ENCODE results near the gene MCFD2. TPM values are rescaled to one million over a fixed set of nuclear protein-coding genes. Genes with fewer than 3 reads are reported as not detected.

MCFD2 gene
- total RNA-seq, 2 experiments from 2014 or later = 48.3 to 52.6 TPM

DNA sequence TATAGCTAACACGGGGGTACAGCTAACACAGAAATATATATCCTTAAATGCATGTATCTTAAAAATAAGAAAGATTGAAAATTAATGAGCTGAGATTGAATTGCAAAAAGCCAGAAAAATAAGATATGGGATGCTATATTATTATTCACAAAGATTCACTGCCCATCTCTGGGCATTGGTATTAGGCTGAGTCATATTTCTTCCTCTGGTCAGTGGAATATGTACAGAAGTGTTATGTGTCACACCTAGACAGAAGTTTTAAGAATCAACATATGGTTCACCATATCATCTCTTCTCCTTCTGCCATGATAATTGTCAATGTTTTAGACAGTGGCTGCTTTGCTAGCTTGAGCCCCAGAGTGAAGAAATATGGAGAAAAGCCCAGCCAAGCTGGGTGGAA lies 14.0 kb upstream of the MCFD2 start:
- peaks cover 13% of the 10 kb centered on the region for H3K9me3 Mint-ChIP-seq
- POLR2A ChIA-PET = no interaction called here
- no peak overlapping the region for H3K4me3 Mint-ChIP-seq
- CTCF ChIA-PET = interaction anchor here (0.6 to 3.6 kb wide), 4 partner anchors 9 to 685 kb away, joined by 3 to 13 read pairs (median 4); no protein-coding TSS in a partner anchor
- peaks cover 8% of the 10 kb centered on the region for H3K4me1 Mint-ChIP-seq
- peaks cover 25% of the 10 kb centered on the region for H3K36me3 Mint-ChIP-seq (ENCODE audit: low read depth)
- DNase-seq = no peak
- no peaks in the 10 kb centered on the region for H3K27me3 Mint-ChIP-seq
- no peak overlapping the region for H3K27ac Mint-ChIP-seq

DNA sequence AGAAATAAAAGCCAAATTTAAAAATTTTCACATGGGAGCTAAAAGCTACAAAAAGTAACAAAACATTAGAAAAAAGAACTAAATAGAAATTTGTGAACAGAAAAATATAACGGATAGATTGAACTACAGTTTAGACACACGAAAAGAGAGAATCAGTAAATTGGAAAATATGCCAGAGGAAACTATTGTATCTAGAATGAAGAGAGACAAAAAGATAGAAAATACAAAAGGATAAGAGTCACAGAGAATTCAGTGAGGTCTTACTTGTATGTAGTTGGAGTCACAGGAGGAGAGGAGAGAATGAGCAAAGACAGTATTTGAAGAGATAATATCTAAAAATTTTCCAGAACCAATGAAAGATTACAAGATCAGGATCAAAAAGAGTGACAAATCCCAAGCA lies 11.3 kb upstream of the MCFD2 start:
- peaks cover 14% of the 10 kb centered on the region for H3K4me1 Mint-ChIP-seq
- no peak for DNase-seq
- H3K27me3 Mint-ChIP-seq = no peaks in the 10 kb centered on the region
- peaks cover 22% of the 10 kb centered on the region for H3K36me3 Mint-ChIP-seq (ENCODE audit: low read depth)
- H3K9me3 Mint-ChIP-seq = peaks cover 13% of the 10 kb centered on the region
- ChIA-PET POLR2A (no interaction called here), CTCF (interaction anchor here (0.6 to 2.4 kb wide), 6 partner anchors 10 to 373 kb away, joined by 3 to 11 read pairs (median 4); no protein-coding TSS in a partner anchor)
- no peak overlapping the region for H3K4me3 Mint-ChIP-seq
- no peak overlapping the region for H3K27ac Mint-ChIP-seq

DNA sequence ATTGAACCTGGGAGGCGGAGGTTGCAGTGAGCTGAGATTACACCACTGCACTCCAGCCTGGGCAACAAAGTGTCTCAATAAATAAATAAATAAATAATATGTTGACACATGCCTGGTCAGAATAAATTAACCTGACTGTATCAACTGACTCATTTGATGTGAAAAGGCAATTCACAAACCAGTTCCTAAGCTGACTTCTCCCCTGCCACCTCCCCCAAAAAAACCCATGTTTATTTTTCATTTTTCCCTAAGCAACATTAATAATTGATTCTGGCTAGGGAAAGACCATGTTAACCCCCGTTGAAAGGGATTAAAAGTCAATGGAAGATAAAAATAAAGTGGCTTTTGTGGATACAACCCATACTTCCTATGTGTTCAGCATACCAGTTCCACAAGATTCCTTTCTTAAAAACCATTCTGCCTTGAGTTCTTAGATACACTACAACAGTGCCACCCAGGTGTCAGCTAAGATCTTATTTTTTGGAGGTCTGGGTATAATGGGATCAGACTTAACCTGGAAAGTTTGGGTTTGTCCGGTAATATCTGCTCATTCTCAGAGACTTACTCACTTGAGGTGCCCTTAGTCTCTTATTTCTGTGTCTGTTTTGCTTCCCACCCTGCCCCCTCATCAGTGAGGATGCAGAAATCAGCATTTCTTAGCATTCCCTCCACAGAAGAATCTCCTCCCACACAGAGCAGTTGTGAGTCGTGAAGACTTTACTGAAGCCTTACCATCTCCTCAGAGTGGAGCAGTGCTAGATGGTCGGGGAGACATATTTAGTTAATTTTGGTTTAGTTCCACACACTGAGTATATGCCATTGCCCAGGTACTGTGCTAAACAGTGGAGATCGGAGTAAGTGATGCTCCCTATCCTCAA lies 10.1 kb upstream of the MCFD2 start:
- ChIA-PET CTCF (interaction anchor here (1.9 kb wide), 1 partner anchor 9 kb away, joined by 9 read pairs; the partner anchor contains the start of gene MCFD2), POLR2A (no interaction called here)
- H3K27ac Mint-ChIP-seq = no peak overlapping the region
- no peak overlapping the region for H3K4me3 Mint-ChIP-seq
- DNase-seq = no peak
- H3K9me3 Mint-ChIP-seq = peaks cover 13% of the 10 kb centered on the region
- no peaks in the 10 kb centered on the region for H3K27me3 Mint-ChIP-seq
- H3K36me3 Mint-ChIP-seq (ENCODE audit: low read depth) = peaks cover 27% of the 10 kb centered on the region
- peaks cover 22% of the 10 kb centered on the region for H3K4me1 Mint-ChIP-seq

DNA sequence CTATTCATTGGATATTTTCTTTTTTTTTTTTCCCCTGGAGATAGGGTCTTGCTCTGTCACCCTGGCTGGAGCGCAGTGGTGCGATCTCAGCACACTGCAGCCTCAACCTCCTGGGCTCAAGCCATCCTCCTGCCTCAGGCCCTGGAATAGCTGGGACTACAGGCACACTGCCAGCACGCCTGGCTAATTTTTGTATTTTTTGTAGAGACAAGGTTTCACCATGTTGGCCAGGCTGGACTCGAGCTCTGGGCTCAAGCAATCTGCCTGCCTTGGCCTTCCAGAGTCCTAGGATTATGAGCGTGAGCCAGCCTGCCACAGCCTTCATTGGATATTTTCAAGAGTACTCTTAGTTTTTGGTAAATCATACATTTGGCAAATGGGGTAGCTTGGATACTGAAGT lies 9.0 kb upstream of the MCFD2 start:
- no peaks in the 10 kb centered on the region for H3K27me3 Mint-ChIP-seq
- POLR2A ChIA-PET = no interaction called here
- DNase-seq = no peak
- peaks cover 24% of the 10 kb centered on the region for H3K36me3 Mint-ChIP-seq (ENCODE audit: low read depth)
- H3K27ac Mint-ChIP-seq = no peak overlapping the region
- peaks cover 13% of the 10 kb centered on the region for H3K9me3 Mint-ChIP-seq
- no peak overlapping the region for H3K4me3 Mint-ChIP-seq
- peaks cover 23% of the 10 kb centered on the region for H3K4me1 Mint-ChIP-seq
- CTCF ChIA-PET = interaction anchor here (0.6 to 1.9 kb wide), 2 partner anchors 8 to 56 kb away, joined by 3 to 9 read pairs; partner anchors contain the start of gene MCFD2

DNA sequence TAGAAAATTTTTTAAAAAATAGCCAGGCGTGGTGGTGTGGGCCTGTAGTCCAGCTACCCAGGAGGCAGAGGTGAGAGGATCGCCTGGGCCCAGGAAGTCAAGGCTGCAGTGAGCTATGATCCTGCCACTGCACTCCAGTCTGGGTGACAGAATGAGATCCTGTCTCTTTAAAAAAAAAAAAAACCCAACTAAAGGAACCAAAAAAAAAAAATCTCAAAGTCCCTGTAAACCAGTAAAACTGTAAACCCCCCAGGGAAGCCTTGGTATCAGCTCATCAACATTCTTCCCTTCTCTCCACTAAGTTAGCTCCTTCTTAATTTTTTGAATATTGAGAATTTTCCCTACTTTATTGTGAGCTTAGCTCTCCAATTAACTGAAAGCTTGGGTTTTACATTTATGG lies 8.4 kb upstream of the MCFD2 start:
- Mint-ChIP-seq H3K36me3 (ENCODE audit: low read depth) (peaks cover 24% of the 10 kb centered on the region), H3K27ac (no peak overlapping the region), H3K27me3 (no peaks in the 10 kb centered on the region), H3K4me1 (peaks cover 23% of the 10 kb centered on the region), H3K9me3 (peaks cover 13% of the 10 kb centered on the region), H3K4me3 (no peak overlapping the region)
- ChIA-PET CTCF (interaction anchor here (0.6 to 1.9 kb wide), 3 partner anchors 8 to 289 kb away, joined by 3 to 9 read pairs (median 3); partner anchors contain the start of gene MCFD2), POLR2A (no interaction called here)
- DNase-seq = no peak

DNA sequence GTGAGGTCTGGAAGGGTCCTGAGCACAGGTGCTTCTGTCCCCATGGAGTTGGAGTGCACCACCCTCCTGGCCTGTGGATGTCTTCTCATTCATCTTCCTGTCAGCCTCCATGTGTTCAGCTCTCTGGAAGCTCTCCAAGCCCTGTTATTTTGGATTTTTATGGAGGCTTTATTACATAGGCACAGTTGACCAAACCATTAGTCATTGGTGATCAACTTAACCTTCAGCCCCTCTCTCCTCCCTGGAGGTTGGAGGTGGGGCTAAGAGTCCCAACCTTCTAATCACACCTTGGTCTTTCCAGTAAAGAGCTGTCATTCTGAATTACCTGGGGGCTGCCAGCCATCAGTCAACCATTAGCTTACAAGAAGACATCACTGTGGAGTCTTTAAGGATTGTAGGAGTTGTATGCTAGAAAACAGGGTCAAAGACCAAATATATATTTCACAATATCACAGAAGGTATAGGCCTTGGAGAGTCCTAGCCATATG lies 7.5 kb upstream of the MCFD2 start:
- ChIA-PET CTCF (interaction anchor here (0.6 kb wide), 1 partner anchor 176 kb away, joined by 3 read pairs; no protein-coding TSS in a partner anchor), POLR2A (no interaction called here)
- peaks cover 31% of the 10 kb centered on the region for H3K4me1 Mint-ChIP-seq

DNA sequence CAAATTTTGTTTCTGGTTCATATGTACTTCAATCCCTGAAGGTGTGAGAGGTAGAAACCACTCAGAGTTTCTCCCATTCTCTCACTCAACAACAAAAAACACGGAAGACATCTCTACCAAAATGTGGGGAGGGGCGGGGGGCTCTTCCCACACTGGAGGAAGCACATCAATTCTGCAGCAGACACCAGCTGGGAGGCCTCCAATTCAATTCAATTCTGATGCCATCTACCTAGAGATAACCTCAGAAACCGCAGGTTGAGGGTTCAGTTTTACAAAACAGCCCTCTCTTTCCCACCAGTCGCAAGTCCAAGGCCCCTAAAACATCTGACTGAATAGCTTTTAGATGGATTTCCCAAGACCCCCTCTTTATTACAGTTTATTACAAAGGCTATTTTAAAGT lies 7.0 kb upstream of the MCFD2 start:
- Mint-ChIP-seq H3K36me3 (ENCODE audit: low read depth) (peaks cover 20% of the 10 kb centered on the region), H3K4me1 (peaks cover 36% of the 10 kb centered on the region)

More for the DNA sequence above, 7.5 kb upstream of the MCFD2 start:
- Mint-ChIP-seq H3K36me3 (ENCODE audit: low read depth) (peaks cover 21% of the 10 kb centered on the region), H3K27me3 (no peaks in the 10 kb centered on the region), H3K27ac (peak overlapping the region; percentile 34), H3K4me3 (no peak overlapping the region), H3K9me3 (peaks cover 13% of the 10 kb centered on the region)
- no peak for DNase-seq

DNA sequence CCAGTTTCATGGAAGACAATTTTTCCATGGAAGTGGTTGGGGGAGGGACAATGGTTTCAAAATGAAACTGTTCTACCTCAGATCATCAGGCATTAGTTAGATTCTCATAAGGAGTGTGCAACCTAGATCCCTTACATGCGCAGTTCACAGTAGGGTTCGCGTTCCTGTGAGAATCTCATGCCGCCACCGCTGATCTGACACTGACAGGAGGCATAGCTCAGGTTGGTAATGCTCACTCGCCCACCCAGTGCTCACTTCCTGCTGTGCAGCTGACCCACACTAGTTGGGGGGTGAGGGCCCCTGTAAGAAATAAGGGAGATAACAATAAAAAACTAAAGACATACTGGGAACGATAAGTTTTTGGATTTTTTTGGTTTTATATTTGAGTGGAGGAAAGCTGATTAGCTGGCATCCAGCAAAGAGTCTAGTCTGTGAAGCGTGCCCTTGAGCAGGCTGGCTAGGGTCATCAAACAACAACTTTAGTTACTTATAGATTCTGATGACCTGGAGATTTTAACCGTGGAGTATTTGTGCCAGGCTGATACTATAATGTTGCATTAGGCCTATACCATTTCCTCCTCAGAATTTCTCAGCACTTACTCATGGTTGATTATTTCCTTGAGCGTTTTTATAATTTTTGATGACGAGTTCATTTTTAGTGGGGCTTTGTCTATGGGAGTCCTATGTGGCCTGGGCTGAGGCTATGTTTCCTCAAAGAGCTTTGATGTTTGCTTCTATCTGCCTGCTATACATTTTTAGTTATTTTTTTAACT lies 6.3 kb upstream of the MCFD2 start:
- peaks cover 17% of the 10 kb centered on the region for H3K36me3 Mint-ChIP-seq (ENCODE audit: low read depth)
- H3K4me1 Mint-ChIP-seq = peaks cover 43% of the 10 kb centered on the region
- peak overlapping the region; percentile 34 for H3K27ac Mint-ChIP-seq
- ChIA-PET POLR2A (no interaction called here), CTCF (interaction anchor here (0.6 kb wide), 1 partner anchor 11 kb away, joined by 3 read pairs; no protein-coding TSS in a partner anchor)
- H3K4me3 Mint-ChIP-seq = no peak overlapping the region
- no peaks in the 10 kb centered on the region for H3K27me3 Mint-ChIP-seq
- peaks cover 11% of the 10 kb centered on the region for H3K9me3 Mint-ChIP-seq
- DNase-seq = no peak

More for the DNA sequence above, 7.0 kb upstream of the MCFD2 start:
- DNase-seq = no peak
- no peaks in the 10 kb centered on the region for H3K27me3 Mint-ChIP-seq
- H3K9me3 Mint-ChIP-seq = peaks cover 13% of the 10 kb centered on the region
- peak overlapping the region; percentile 34 for H3K27ac Mint-ChIP-seq
- H3K4me3 Mint-ChIP-seq = no peak overlapping the region
- ChIA-PET CTCF (interaction anchor here (0.6 kb wide), 1 partner anchor 176 kb away, joined by 3 read pairs; no protein-coding TSS in a partner anchor), POLR2A (no interaction called here)

DNA sequence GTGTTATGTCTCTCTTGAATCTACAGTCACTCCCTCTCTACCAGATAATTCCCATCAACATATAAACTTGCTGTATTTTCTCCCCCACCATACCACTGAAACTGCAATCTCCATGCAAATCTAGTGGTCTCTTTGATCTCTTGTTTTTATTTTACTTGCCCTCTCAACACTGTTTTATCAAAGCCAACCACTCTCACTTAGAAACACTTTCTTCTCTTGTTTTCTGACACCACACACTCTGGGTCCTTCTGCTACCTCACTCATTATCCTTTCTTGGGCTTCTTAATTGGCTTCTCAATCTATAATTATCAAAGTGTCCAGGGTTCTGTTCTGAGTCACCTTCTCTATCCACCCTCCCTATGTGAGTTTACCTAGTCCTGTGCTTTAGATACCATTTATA lies 2.0 kb upstream of the MCFD2 start:
- H3K9me3 Mint-ChIP-seq = no peaks in the 10 kb centered on the region
- DNase-seq = peak; percentile 21
- peak overlapping the region; percentile 82 for H3K4me3 Mint-ChIP-seq
- peak overlapping the region; percentile 3 for H3K27ac Mint-ChIP-seq
- ChIA-PET CTCF (interaction anchor here (3.4 kb wide), 1 partner anchor 12 kb away, joined by 13 read pairs; no protein-coding TSS in a partner anchor), POLR2A (no interaction called here)
- peaks cover 66% of the 10 kb centered on the region for H3K4me1 Mint-ChIP-seq
- H3K27me3 Mint-ChIP-seq = no peaks in the 10 kb centered on the region
- H3K36me3 Mint-ChIP-seq (ENCODE audit: low read depth) = peaks cover 15% of the 10 kb centered on the region

DNA sequence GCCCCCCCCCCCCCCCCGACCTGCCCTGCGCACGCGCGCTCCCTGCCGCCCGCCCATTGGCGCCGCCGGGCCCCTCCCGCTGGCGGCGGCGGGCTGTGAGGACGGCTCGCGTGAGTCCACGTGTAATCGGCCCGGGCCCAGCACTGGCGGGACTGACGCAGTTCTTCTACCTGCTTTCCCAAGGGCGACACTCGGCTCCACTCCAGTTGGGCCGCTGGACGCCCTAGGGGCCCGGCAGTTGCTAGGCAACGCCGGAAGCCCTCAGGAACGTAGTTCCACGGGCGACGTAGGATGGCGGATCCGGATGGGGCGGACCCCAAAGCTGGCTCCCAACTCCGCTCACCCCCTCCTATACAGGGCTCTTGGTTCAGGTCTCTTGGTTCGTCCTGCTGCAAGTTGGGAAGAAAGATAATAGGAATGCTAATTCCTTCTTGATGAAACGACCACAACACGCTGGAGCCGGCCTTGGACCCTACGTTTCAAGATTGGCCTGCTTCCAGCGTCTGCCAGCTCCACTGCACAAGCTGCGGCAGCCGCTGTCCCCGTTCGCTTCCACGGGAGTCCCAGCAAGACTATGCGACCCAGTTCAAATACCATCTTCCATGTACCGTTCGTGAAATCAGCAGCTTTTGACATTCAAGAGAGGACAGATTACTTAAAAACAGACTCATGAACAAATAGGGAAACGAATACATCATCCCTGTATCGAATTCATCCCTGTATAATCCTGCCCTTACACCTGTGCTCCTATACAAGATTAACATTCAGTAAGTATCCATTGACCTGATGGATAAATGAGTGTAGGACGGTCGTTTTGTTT lies 415 bp upstream of the MCFD2 start:
- Mint-ChIP-seq H3K4me1 (peaks cover 53% of the 10 kb centered on the region), H3K27ac (peak overlapping the region; percentile 84), H3K9me3 (no peaks in the 10 kb centered on the region), H3K36me3 (ENCODE audit: low read depth) (peaks cover 16% of the 10 kb centered on the region), H3K27me3 (no peaks in the 10 kb centered on the region), H3K4me3 (peak overlapping the region; percentile 82)
- peak; percentile 82 for DNase-seq
- POLR2A ChIA-PET = no interaction called here
- CTCF ChIA-PET = interaction anchor here (0.7 to 1.6 kb wide), 2 partner anchors 9 to 407 kb away, joined by 3 to 9 read pairs; no protein-coding TSS in a partner anchor

DNA sequence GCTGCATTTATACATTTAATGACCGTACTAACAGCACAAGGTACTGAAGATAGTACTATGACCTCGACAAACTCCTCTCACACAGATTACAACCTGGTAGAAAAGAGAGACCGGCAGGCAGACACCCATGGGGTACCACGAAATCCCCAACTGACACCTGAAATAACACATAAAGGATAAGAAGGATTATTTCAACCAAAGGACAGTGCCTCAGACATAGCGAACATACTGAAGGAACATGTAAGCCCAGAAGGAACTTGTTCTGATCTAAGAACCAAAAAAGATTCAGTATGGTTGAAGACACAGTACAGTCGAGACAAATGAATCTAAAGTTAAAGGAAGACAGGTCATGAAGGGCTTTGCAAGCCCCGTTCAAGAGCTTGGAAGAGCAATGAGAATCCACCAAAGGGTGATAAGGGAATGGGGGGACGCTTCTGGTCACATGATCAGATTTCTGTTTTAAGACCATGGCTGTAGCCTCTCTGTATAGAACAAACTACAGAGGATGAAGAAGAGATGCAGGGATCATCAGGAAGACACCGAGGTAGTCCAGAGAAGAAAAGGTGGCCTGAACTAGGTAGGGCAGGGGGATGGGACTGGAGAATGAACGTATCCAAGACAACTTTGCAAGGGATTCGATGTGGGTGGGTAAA lies 902 bp downstream of the MCFD2 start:
- Mint-ChIP-seq H3K4me3 (peak overlapping the region; percentile 82), H3K36me3 (ENCODE audit: low read depth) (peaks cover 20% of the 10 kb centered on the region), H3K4me1 (peaks cover 61% of the 10 kb centered on the region), H3K27me3 (no peaks in the 10 kb centered on the region), H3K9me3 (no peaks in the 10 kb centered on the region), H3K27ac (peak overlapping the region; percentile 86)
- ChIA-PET POLR2A (no interaction called here), CTCF (no interaction called here)
- no peak for DNase-seq

Measured in activated CD4-positive, alpha-beta T cell treated with anti-CD3 and anti-CD28 coated beads, Interleukin-2, amount 10 ng/mL, durations not matched to agents 7 days and 5 days (primary cell).